IgD-negative memory B cell (primary cell): ENCODE measurements around the gene NAALADL1. TPM values are rescaled to one million over a fixed set of nuclear protein-coding genes. Genes with fewer than 3 reads are reported as not detected.
"Not testable (repeated sequence)": the region's sequence is repeated elsewhere in the genome, so short reads cannot be mapped to it uniquely, and the experiment has no call there.

ENCODE experiments used
- H3K27ac Mint-ChIP-seq, 3 donors: one replicate each; pipeline ENCODE4 v1.8.0; 2020 to 2022; ENCODE audit warnings: mild to moderate bottlenecking in 3 of 3, mixed read lengths in 3 of 3, moderate library complexity in 1 of 3
- H3K27me3 Mint-ChIP-seq: one replicate; pipeline ENCODE4 v1.8.0; 2021; ENCODE audit warnings: mixed read lengths
- H3K36me3 Mint-ChIP-seq: one replicate; pipeline ENCODE4 v1.8.0; 2020; ENCODE audit warnings: mild to moderate bottlenecking, mixed read lengths
- H3K4me1 Mint-ChIP-seq, 3 donors: one replicate each; pipeline ENCODE4 v1.8.0; 2020 to 2022; ENCODE audit warnings: mixed read lengths in 3 of 3, mild to moderate bottlenecking in 1 of 3
- H3K4me3 Mint-ChIP-seq, 4 donors: one replicate each; pipeline ENCODE4 v1.8.0; 2020 to 2022; ENCODE audit warnings: mild to moderate bottlenecking in 4 of 4, mixed read lengths in 4 of 4, moderate library complexity in 3 of 4
- H3K9me3 Mint-ChIP-seq, 3 donors: one replicate each; pipeline ENCODE4 v1.8.0; 2020 to 2021; ENCODE audit warnings: mixed read lengths in 3 of 3, mild to moderate bottlenecking in 1 of 3
- polyA plus RNA-seq: library from polyadenylated mRNA; unstranded; fragments of 300-500 nt; fragmentation: Illumina TruSeq; gene quantifications from one replicate; pipeline ENCODE4 v1.2.3, GENCODE V29; 2021

Gene NAALADL1
- polyA plus RNA-seq, 1 donor from 2014 or later = 21.5 TPM

DNA sequence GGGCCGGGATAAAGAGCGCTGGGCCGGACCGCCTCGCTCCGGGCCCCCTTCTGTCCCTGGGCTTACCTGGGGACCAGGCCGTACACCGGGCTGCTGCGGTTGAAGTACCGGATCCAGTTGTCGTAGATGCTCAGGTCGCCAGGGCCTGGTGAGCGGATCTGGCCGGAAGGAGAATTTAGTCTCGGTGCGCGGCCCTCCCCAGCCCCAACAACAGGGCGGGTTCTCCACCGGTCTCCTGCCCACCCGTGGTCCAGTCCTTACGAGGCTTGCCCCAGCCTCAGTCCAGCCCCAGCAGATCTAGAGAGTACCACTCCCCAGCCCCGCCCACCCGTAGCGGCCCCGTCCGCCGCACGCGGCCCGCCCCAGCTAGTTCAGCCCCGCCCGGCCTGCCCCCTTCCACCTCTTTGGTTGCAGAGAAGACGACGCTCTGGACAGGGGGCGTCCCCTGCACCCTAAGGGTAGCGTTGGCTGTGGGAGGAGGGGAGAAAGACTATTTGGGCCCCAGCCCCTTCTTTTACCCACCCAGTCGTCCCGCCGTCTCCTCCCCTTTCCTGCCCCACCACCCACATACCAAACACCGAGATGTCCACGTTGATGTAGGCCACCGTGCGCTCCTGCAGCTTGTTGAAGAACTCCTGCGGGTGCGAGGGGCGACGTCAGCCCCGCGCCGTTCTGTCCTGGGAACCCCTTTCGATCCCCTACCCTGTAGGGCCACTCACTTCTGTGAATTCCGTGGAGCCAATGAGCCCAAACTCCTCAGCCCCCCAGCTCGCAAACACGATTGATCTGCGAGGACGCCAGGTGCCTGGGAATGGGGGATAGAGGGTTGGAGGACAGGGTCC, 10.6 kb downstream of the NAALADL1 start:
- no peaks in the 10 kb centered on the region for H3K27me3 Mint-ChIP-seq
- H3K27ac Mint-ChIP-seq = peak overlapping the region in 2 of 3 donors; percentile 8 to 65
- H3K9me3 Mint-ChIP-seq = no peaks in the 10 kb centered on the region
- peak overlapping the region; percentile 56 to 93 (median 86) for H3K4me3 Mint-ChIP-seq
- peaks cover 11% of the 10 kb centered on the region for H3K36me3 Mint-ChIP-seq
- peaks cover 5 to 8% (median 5%) of the 10 kb centered on the region in 3 donors for H3K4me1 Mint-ChIP-seq

DNA sequence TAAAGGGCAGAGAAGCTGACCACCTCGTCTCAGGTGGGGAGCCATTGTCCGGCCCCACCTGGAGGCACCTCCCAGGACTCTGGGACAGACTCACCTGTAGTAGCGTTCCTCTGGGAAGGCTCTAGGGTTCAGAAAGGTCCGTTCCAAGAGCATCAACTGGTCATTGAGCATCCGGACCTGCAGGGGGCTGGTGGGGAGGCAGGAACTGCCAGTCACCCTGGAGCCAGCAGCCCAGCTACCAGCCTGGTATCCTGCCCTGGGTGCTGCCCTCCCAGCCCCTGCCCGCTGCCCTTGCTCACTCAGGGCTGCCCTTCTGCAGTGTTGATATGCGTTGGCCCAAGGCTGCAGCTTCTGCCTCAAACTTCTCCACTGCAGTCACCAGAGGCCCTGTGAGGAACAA, 12.6 kb downstream of the NAALADL1 start:
- peaks cover 11% of the 10 kb centered on the region for H3K36me3 Mint-ChIP-seq
- peaks cover 7 to 12% (median 9%) of the 10 kb centered on the region in 3 donors for H3K4me1 Mint-ChIP-seq
- H3K27ac Mint-ChIP-seq = no peak overlapping the region

DNA sequence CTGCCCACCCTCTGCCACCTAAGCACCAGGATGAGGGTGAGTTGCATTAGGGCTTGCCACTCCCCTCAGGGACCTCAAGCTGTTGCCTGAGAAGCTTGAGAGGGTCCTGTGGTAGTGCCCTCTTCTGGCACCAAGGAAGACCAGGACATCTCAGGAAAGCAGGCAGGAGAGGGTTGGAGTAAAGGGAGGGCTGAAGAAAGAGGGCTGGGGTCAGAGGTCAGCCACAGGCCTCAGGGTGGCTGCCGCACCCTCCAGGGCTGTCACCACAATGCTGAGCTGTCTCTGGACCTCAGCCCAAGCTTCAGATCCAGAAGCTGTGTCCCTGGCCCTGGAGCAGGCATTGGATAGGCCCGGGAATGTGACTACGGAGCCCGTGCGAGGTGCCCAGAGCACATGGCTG, 13.3 kb downstream of the NAALADL1 start:
- H3K27me3 Mint-ChIP-seq = no peaks in the 10 kb centered on the region
- H3K9me3 Mint-ChIP-seq = no peaks in the 10 kb centered on the region
- peaks cover 11% of the 10 kb centered on the region for H3K36me3 Mint-ChIP-seq
- H3K4me3 Mint-ChIP-seq = peak overlapping the region in 1 of 4 donors; percentile 88
- peaks cover 10 to 15% (median 11%) of the 10 kb centered on the region in 3 donors for H3K4me1 Mint-ChIP-seq
- no peak overlapping the region for H3K27ac Mint-ChIP-seq

More for the DNA sequence above, 12.6 kb downstream of the NAALADL1 start:
- no peaks in the 10 kb centered on the region for H3K9me3 Mint-ChIP-seq
- no peaks in the 10 kb centered on the region for H3K27me3 Mint-ChIP-seq
- H3K4me3 Mint-ChIP-seq = no peak overlapping the region

DNA sequence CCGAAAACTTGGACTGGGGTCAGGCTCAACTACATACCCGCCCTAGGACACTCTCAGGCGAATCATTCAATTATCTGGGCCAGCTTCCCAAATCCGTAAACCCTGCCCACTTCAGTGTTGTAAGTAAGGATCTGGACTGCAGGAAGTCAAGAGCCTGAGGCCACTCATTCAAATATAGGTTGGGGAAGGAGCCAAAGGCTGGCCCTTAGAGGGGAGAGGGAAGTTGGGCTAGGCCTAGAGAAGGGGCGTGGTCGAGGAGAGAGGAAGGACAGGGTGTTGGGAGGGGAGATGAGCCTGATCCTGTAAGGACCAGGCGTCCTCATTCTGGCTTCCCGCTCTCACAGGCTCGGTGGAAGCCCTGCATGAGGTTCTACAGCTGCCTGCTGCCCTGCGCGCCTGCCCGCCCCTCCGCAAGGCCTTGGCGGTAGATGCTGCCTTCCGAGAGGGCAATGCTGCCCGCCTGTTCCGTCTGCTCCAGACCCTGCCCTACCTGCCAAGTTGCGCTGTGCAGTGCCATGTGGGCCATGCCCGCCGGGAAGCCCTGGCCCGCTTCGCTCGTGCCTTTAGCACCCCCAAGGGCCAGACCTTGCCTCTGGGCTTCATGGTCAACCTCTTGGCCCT, 14.4 kb downstream of the NAALADL1 start:
- H3K4me3 Mint-ChIP-seq = peak overlapping the region in 2 of 4 donors; percentile 54 to 88
- H3K27me3 Mint-ChIP-seq = no peaks in the 10 kb centered on the region
- H3K27ac Mint-ChIP-seq = no peak overlapping the region
- H3K9me3 Mint-ChIP-seq = no peaks in the 10 kb centered on the region
- H3K36me3 Mint-ChIP-seq = peaks cover 11% of the 10 kb centered on the region
- peaks cover 10 to 15% (median 11%) of the 10 kb centered on the region in 3 donors for H3K4me1 Mint-ChIP-seq

DNA sequence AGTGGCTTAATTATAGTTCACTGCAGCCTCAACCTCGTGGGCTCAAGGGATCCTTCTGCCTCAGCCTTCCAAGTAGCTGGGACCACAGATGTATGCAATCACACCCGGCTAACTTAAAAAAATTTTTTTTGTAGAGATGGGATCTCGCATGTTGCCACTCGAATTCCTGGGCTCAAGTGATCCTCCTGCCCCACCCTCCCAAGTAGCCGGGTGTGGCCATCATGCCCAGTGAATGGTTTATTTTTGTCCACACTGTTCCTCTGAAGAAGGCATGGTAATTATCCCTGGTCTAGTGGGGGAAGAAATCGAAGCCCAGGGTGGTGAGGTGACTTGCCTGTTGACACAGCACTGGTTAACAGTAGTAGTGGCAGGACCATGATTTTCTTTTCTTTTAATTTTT, 15.5 kb downstream of the NAALADL1 start:
- Mint-ChIP-seq H3K4me3 (peak overlapping the region; percentile 9 to 89 (median 84)), H3K9me3 (no peaks in the 10 kb centered on the region), H3K36me3 (peaks cover 11% of the 10 kb centered on the region), H3K4me1 (peaks cover 10 to 19% (median 15%) of the 10 kb centered on the region in 3 donors), H3K27ac (peak overlapping the region in 1 of 3 donors; percentile 73), H3K27me3 (no peaks in the 10 kb centered on the region)

DNA sequence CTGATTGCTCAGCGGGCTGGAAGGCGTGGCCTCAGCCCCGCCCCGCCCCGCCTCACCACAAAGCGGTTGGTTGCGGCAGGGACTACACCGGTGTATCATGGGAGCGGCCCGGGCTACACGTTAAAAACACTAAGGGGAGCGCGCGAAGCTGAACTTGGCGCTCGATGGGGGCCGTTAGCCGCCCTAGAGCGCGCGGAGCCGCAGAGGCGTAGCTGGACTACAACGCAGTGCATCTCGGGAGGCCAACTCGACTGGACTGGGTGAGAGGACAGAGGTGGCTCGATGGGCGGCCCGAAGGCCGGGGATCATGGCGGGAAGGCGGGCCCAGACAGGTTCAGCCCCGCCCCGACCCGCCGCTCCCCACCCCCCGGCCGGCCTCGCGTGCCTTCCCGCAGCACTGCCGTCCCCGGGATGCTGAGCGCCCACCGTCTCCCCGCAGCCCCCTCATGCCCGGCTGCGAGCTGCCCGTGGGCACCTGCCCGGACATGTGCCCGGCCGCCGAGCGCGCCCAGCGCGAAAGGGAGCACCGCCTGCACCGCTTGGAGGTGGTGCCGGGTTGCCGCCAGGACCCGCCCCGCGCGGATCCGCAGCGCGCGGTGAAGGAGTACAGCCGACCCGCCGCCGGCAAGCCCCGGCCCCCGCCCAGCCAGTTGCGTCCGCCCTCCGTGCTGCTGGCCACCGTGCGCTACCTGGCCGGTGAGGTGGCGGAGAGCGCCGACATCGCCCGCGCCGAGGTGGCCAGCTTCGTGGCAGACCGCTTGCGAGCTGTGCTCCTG, 17.3 kb downstream of the NAALADL1 start, which contains the start of gene SAC3D1:
Gene SAC3D1, plus strand, starts transcription at position 364 of the 776 bp plus-strand sequence. Its CDS starts 83 bp downstream, at position 447.
- no peaks in the 10 kb centered on the region for H3K27me3 Mint-ChIP-seq
- H3K9me3 Mint-ChIP-seq = no peaks in the 10 kb centered on the region
- peaks cover 8% of the 10 kb centered on the region for H3K36me3 Mint-ChIP-seq
- peak within 1 kb of the TSS; percentile 77 to 97 (median 96) for H3K27ac Mint-ChIP-seq
- H3K4me1 Mint-ChIP-seq = peaks cover 11 to 15% (median 14%) of the 10 kb centered on the region in 3 donors
- H3K4me3 Mint-ChIP-seq = peak within 1 kb of the TSS; percentile 93 to 98 (median 97)

DNA sequence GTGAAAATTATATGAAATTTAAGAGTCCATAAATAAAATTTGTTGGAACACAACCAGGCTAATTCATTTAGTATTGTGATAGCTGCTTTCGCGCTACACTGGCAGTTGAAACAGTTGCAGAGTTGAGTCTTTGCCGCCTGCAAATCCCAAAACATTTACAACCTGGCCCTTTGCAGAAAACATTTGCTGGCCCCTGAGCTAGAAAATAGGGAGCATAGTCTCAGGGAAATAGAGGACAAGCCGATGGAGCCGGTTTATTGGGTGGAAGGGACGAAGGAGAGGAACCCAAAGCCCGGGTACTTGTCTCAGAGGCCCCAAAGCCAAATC, 17.9 kb downstream of the NAALADL1 start:
- peaks cover 8% of the 10 kb centered on the region for H3K36me3 Mint-ChIP-seq
- peak overlapping the region; percentile 93 to 98 (median 97) for H3K4me3 Mint-ChIP-seq
- H3K4me1 Mint-ChIP-seq = peaks cover 11 to 15% (median 14%) of the 10 kb centered on the region in 3 donors
- no peaks in the 10 kb centered on the region for H3K9me3 Mint-ChIP-seq
- H3K27me3 Mint-ChIP-seq = no peaks in the 10 kb centered on the region
- peak overlapping the region; percentile 77 to 97 (median 96) for H3K27ac Mint-ChIP-seq

DNA sequence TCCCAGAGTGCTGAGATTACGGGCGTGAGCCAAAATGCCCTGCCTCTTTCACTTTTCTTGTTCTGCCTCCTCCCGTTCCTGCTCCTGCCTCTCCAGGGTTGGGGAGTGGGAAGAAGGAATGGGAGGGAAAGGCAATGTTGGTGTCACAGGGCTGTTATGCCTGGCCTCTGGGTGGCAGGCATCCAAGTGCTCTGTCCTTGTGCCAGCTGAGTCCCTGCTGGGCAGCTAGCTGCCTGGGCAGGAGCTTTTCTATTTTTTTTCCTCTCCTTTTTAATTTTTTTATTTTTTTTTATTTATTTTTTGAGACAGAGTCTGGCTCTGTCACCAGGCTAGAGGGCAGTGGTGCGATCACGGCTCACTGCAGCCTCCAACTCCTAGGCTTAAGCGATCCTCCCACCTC, 21.4 kb downstream of the NAALADL1 start:
- Mint-ChIP-seq H3K4me3 (no peak overlapping the region), H3K27me3 (no peaks in the 10 kb centered on the region), H3K9me3 (no peaks in the 10 kb centered on the region)

DNA sequence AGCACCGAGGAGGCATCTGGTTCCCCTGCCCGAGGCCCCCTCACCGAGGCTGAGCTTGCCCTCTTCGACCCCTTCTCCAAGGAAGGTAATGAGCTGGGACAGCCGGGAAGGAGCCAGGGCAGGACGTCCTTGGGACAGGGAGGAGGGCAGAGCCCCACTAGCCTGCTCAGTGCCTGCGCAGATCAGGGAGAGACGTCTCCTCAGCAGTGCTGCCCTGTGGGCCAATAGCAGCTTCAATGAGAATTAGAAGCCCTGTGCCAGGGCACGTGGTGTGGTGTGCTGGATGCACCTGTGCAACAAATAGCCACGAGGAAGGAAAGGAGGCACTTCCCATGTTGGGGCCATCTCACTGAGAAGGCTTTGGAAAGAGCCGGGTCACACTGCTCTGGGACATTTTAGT, 22.8 kb downstream of the NAALADL1 start:
- H3K27me3 Mint-ChIP-seq = no peaks in the 10 kb centered on the region
- H3K27ac Mint-ChIP-seq = peak overlapping the region in 1 of 3 donors; percentile 21
- H3K9me3 Mint-ChIP-seq = no peaks in the 10 kb centered on the region
- peaks cover 5% of the 10 kb centered on the region for H3K36me3 Mint-ChIP-seq
- peaks cover 2 to 9% (median 8%) of the 10 kb centered on the region in 3 donors for H3K4me1 Mint-ChIP-seq
- H3K4me3 Mint-ChIP-seq = no peak overlapping the region

More for the DNA sequence above, 21.4 kb downstream of the NAALADL1 start:
- Mint-ChIP-seq H3K4me1 (peaks cover 7 to 12% (median 11%) of the 10 kb centered on the region in 3 donors), H3K27ac (peak overlapping the region in 1 of 3 donors; percentile 50), H3K36me3 (peaks cover 5% of the 10 kb centered on the region)

DNA sequence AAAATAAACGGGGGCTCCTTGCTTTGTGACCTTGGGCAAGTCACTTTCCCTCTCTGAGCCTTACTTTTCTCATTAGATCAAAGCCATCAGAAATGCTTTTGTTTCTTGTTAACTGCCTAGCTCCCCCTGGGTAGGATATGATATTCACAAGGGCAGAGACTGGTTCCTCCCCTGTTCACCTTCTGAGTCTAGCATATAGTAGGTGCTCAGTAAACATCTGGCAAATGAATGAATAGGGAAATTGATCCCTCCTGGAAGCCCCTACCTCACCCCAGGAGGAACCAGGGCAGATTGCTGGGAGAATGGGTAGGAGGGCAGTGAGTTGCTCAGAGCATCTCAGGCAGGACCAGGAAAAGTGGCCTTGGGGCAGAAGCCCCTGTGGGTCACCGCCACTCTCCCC, 23.9 kb downstream of the NAALADL1 start:
- Mint-ChIP-seq H3K4me1 (peaks cover 0 to 8% (median 7%) of the 10 kb centered on the region in 3 donors), H3K27ac (no peak overlapping the region), H3K36me3 (peaks cover 5% of the 10 kb centered on the region), H3K9me3 (no peaks in the 10 kb centered on the region), H3K27me3 (no peaks in the 10 kb centered on the region), H3K4me3 (no peak overlapping the region)

DNA sequence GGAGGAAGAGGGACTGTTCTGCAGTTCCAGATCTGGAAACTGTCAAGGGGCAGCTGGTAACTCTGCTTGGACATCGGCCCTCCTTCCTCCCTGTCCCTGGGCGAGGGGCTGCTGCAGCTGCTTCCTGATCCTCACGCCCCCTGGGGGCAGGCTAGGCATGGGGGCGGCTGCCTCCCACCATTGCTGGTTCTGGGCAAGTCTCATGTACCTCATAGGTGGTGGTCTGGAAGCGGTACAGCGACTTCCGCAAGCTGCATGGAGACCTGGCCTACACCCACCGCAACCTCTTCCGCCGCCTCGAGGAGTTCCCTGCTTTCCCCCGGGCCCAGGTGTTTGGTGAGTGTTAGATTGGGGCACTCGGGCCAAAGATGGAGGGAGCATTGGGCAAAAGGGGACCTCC, 26.1 kb downstream of the NAALADL1 start:
- Mint-ChIP-seq H3K4me1 (peaks cover 5 to 12% (median 8%) of the 10 kb centered on the region in 3 donors), H3K27ac (no peak overlapping the region), H3K4me3 (no peak overlapping the region), H3K27me3 (no peaks in the 10 kb centered on the region), H3K9me3 (no peaks in the 10 kb centered on the region), H3K36me3 (peaks cover 7% of the 10 kb centered on the region)

DNA sequence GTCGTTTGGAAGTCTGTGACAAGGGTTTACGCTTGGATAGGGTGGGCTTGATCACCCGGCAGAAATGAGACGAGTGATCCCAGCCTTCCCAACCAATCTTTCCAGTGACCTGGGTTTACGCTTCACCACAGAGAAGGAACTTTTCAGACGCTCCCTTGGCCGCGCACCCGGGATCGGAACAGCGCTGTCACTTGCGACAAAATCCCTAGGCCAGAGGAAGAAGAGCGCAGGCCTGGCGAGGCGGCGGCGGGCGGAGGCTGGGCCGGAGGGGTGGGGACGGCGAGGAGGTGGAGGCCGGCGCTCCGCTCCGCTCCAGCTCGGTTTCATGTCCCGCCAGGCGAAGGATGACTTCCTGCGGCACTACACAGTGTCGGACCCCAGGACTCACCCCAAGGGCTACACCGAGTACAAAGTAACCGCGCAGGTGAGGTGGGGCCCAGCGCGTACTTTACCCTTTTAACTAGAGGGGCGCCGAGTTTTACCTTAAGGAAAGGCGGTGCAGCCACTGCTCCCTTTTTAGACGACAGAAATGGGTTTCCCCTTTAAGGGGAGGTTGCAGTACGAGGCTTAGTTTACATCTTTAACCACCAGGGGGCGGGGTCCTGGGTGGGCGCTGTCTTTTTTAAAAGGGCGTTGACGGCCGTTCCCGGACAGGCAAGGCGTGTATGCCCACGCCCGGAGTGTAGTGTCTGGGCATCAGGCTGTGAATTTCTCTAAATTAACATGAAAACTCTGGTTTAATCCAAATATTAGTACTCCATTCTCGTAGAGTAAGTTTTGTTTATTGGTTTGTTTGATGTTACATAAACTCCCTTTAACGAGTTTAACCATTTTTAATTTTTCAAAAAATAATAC, 30.9 kb downstream of the NAALADL1 start, which contains the start of gene SNX15:
Gene SNX15, plus strand, starts transcription at position 227 of the 855 bp plus-strand sequence. Its CDS starts 99 bp downstream, at position 326.
- Mint-ChIP-seq H3K27ac (peak within 1 kb of the TSS; percentile 84 to 92 (median 86)), H3K4me1 (peaks cover 7 to 17% (median 17%) of the 10 kb centered on the region in 3 donors), H3K27me3 (no peaks in the 10 kb centered on the region), H3K36me3 (peaks cover 5% of the 10 kb centered on the region), H3K4me3 (peak within 1 kb of the TSS; percentile 82 to 95 (median 90)), H3K9me3 (no peaks in the 10 kb centered on the region)

DNA sequence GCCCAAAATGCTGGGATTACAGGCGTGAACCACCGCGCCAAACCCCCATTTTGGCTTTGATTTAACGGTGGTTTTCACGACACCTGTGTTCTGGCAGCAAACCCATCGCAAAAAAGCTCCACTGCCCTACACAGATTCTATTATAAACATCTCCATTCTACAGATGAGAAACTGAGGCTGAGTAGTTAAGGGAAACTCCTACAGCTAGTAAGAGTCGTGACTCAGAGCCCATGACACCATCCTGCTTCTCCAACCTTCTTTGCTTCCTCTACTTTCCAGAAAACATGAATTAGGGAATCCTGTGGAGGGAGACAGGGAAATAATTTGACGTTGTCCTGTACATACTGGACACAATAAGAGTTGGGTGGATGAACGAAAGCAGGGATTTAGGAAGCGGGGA, 31.5 kb downstream of the NAALADL1 start:
- Mint-ChIP-seq H3K9me3 (no peaks in the 10 kb centered on the region), H3K4me3 (peak overlapping the region; percentile 82 to 95 (median 90)), H3K27me3 (no peaks in the 10 kb centered on the region), H3K4me1 (peaks cover 7 to 17% (median 17%) of the 10 kb centered on the region in 3 donors), H3K27ac (peak overlapping the region; percentile 84 to 92 (median 86)), H3K36me3 (peaks cover 2% of the 10 kb centered on the region)

DNA sequence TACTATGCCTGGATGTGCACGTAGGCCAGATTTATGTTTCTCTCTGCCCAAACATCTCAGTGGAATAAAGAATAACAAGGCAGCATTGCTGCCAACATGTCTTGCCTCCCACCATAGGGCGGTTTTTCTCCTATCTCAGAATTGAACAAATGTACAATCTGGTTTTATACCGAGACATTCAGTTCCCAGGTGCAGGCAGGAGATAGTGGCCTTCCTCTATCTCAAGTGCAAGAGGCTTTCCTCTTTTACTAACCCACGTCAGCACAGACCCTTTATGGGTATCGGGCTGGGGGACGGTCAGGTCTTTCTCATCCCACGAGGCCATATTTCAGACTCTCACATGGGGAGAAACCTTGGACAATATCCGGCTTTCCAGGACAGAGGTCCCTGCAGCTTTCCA, 34.9 kb downstream of the NAALADL1 start:
- not testable (repeated sequence) for H3K27ac Mint-ChIP-seq, H3K9me3 Mint-ChIP-seq, H3K27me3 Mint-ChIP-seq, H3K36me3 Mint-ChIP-seq
- H3K4me3 Mint-ChIP-seq = peak overlapping the region in 1 of 4 donors; percentile 11
- peaks cover 7 to 17% (median 15%) of the 10 kb centered on the region in 3 donors for H3K4me1 Mint-ChIP-seq
